NCI-H2196 treated with DMSO at 0.1 percent for 48 hours (cell line): ENCODE data around the gene CACNA1H.
"Not testable (repeated sequence)": the region's sequence is repeated elsewhere in the genome, so short reads cannot be mapped to it uniquely, and the experiment has no call there.

Experiments
- DNase-seq: peaks from one replicate; lab custom pipeline; 2025; ENCODE audit not compliant: unreplicated experiment; lab: John Stamatoyannopoulos, UW

The CACNA1H gene

DNA sequence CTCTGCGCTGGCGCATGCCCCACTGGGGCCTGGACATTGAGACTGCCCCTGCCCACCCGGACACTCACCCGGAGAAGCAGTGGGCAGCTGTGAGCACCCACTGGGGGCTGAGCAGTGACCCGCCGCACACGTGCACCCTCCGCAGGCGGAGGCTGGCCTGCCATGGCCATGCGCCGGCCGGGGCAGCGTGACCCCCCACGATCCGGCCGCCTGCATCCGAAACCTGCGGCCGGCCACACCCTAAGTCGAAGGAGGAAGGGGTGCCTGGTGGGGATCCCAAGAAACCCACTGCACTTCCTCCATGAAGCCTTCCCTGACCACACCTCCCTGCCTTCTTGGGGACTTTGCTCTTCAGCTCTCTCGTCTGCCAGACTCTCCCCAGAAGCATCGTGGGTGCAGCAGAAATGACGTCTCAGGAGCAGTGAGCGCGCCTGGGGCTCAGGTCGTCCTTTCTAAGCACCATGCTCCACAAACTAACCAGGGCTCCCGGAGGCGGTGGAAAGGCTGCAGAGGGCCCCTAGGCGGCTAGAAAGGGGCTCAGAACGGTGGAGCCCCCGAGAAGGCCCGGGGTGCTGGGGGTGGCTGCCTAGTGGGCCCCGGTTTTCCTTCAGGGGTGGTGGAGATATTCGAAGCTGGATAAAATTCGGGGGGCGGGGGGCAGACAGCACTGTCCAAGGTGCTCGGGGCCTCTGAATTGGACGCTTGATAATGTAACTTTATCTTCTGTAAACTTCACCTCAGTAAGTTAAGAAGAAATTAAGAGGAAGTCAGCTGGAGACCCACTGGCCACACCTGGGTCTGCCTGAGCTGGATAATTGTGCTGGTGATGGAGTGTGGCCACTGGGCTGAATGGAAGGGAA lies 70.7 kb downstream of the CACNA1H start:
- no peak for DNase-seq

DNA sequence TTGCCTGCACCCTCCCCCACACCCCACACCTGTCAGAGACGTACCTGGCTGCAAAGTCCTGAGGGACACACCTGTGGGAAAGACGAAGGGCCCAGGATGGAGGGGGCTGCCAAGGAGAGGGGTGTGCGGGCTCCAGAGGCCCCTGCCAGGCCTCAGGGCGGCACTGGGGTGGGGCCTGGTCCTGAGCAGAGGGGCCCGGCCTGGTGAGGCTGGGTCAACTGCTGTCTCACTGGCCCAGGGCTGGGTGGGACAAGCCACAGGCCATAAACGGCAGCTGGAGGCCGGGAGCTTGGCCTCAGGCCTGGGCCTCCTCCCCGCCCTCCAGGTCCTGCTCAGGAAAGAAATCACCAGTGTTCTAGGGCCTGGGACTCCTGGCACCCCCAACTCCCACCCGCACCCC lies 71.7 kb downstream of the CACNA1H start:
- DNase-seq: no peak

DNA sequence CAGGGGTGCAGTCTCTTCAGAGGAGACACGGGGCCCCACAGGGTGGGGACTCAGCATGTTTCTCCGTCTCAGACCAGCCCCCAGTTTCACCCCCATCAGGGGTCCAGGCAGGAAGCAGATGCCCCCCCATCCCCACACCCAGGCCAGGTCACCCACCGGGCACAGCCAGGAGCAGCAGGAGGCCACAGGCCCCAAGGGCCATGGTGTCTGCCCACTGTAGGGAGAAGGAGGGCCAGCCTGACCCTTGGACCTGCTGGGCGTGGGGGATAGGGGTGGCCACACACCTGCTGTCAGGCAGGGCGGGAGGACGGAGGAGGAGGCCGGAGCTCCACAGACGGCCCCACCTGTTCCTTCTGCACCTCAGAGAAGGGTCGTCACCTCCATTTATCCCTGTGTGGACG lies 72.1 kb downstream of the CACNA1H start, which contains the start of gene TPSG1:
TSS of gene TPSG1 (minus strand) at position 218 of the 401 bp plus-strand sequence. CDS start at position 202, 16 bp downstream.
- no peak for DNase-seq

DNA sequence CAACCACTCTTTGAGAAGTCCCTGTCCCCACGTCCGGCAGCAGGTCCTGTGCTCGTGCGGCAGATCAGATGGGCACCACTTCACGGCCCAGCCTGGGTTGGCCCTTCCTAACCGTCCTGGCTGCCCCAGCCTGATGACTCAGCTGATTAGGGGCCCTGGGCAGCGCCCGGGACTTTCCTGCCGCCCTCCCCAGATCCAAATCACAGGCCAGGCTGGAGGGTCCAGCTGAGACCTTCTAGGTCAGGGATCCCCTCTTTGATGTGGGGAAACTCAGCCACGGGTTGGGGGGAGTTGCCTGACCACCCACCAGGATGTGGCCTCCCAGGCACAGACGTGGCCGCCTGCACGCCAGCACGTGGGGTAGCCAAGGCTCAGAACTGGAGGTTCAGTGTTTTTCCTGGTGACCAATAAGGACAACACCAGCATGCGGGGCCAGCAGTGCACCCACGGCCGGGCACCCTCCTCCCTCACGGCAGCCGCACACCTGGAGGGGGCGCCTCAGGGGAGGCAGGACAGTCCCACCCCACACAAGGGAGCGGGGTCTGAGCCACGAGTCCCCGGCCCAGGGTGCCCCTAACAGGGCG lies 72.9 kb downstream of the CACNA1H start:
- DNase-seq: not testable (repeated sequence)

DNA sequence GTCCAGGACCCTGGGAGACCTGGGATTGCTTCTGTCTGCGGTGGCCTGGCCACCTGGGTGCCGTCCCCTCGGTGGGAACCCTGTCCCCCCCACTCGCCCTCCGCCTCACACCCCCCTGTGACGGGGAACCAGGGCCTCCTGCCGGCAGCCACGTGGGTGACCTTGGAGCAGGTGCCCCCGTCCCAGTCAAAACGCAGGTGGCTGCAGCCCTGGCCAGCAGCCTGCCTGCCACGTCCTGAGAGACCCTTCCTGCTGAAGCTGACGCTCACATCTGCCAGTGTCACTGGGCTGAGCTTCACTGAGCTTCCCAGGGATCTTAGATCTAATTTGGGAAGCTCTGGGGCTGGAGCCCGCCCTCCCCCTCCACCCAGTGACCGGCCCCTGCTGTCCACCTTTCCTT lies 73.8 kb downstream of the CACNA1H start:
- DNase-seq: not testable (repeated sequence)

DNA sequence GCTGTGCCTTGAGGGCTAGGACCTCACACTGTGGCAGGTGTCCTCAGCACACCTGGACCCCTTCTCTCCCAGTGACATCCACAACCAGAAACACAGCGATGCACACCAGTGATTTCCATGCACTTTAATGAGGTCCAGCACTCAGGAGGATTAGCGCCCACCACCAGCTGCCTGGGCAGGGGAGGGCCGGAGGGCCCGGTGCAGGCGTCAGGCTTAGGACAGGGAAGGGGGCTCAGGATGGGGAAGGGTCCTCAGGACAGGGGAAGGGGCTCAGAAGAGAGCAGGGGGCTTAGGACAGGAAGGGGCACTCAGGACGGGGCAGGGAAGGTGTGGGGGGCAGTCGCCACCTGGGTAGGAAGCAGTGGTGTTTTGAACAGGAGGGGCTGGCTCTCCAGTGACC lies 75.3 kb downstream of the CACNA1H start:
- DNase-seq: not testable (repeated sequence)

DNA sequence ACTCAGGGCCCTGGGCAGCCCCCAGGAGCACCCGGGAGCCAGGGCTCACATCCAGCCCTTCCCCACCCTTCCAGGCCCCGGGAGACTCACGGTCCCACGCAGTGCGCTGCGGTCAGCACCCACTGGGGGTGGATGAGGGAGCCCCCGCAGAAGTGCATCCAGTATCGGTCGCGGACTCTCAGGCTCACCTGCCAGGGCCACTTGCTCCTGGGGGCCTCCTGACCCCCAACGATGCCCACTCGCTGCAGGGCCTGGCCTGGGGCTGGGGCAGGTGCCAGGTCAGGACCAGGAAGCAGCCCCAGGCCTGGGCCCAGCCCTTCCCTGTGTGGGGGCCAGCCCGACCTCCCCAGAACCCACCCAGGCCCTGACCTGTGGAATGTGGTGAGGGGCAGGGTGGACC lies 76.6 kb downstream of the CACNA1H start:
- not testable (repeated sequence) for DNase-seq

DNA sequence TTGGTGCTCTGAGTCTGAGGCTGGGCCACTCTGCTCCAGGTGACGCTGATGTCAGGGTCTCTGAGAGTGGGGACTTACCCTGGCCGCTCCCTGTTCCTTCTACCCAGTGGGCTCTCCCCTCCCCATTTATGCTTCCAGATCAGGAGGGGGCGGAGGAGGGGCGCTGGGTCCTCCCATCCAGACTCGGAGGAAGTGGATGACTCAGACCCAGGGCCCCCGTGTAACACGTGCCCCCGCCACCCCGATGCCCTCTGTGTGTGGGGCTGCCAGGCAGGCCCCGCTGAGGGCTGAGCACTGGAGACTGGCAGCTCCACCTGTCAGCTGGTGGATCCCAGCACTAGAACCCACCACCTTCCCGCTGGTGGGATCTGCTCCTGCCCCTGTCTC lies 77.2 kb downstream of the CACNA1H start, which contains the start of gene TPSB2:
TSS of gene TPSB2 (minus strand) at position 101 of the 387 bp plus-strand sequence. CDS start 233 bp downstream, outside the sequence.
- DNase-seq: not testable (repeated sequence)

DNA sequence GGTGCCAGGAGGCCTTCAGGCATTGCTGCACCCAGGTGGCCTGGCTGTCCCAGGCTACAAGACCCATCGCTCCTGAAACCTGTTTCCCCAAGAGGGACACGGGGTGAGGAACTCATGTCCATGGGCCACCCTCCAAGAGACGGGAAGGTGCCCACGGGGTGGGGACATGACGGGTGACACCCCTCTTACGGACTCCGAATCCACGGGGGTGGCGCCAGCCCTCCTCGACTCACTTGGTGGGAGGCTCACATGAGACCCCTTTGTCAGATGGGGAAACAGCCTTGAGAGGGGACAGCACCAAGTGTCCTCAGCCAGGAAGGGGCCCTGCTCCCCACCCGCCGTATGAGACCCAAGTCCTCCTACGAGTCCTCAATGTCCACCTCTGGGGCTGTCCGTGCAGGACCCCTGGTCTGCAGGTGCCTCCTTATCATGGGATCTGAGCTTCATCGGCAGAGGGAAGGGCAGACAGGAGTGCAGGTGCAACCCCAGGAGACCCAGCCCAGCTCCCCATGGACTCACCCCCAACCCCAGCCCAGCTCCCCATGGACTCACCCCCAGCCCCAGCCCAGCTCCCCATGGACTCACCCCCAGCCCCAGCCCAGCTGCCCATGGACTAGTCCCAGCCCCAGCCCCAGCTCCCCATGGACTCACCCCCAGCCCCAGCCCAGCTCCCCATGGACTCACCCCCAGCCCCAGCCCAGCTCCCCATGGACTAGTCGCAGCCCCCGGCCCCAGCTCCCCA lies 77.7 kb downstream of the CACNA1H start:
- DNase-seq: not testable (repeated sequence)

DNA sequence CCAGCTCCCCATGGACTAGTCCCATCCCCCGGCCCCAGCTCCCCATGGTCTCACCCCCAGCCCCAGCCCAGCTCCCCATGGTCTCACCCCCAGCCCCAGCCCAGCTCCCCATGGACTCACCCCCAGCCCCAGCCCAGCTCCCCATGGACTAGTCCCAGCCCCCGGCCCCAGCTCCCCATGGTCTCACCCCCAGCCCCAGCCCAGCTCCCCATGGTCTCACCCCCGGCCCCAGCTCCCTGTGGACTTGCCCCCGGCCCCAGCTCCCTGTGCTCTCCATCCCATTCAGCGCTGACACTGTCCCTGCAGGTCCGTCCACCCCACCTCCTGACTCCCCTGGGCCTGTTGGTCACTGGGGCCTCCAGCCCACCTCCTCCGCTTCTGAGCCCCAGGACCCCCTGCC lies 78.4 kb downstream of the CACNA1H start:
- DNase-seq: not testable (repeated sequence)

DNA sequence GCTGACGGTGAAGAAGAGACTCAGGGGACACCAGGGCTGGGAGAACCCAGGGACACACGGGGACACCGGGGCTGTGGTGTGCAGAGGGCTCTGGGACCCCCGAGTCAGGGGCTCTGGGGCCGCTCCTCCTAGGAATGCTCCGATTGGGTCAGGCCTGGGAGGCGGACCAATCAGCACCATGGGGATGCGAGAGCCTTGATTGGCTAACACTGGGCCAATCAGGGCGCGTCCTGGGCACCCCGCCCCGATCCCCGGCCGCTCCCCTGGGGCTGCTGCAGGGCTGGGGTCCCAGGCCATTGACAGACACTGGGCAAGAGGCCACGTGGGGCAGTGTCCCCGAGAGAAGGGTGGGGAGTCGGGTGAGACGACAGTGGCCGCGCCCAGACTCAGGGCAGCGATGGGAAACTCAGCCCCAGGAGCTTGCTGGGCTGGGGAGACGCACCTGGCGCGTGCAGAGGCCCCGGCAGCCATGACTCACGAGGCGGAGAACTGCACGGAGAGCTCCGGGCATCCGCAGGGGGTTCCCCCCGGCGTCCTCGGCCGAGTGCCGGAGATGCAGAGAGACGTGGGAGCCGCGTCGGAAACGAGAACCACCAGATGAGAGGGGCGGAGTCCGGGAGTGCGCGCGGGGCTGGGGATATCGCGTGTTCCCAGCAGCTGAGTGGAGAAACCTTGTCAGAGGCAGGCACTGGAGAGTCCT lies 79.3 kb downstream of the CACNA1H start:
- DNase-seq: not testable (repeated sequence)

DNA sequence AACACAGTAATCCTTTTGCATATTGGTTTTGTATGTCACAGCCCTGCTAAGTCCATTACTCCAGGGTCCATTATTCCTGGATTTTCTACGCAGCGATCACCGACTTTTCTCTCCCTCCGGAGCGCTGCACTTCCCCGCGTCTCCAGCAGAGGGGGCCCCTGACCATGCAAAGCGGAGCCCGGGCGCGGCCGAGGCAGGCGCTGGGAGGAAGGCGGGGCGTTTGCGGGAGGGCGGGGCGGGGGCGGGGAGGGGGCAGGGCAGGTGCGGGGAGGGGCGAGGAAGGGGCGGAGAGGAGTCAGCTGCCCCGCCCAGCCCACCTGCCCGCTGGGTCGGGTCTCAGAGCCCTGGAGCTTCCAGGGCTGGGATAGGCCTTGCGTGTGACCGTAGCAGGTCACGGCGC lies 83.8 kb downstream of the CACNA1H start:
- not testable (repeated sequence) for DNase-seq

DNA sequence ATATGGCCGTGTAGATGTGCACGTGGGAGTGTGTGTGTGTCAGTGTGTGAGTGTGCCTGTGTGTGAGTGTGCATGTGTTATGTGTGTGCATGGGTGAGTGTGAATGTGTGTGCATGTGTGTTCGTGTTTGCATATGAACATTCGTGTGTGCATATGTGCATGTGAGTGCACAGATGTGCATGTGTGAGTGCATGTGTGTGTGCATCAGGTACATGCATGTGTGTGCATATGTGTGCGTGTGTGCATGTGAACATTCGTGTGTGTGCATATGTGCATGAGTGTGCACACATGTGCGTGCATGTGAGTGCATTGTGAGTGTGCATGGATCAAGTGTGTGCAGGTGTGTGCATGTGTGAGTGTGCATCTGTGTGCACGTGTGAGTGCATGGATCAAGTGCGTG lies 85.1 kb downstream of the CACNA1H start:
- DNase-seq: no peak

DNA sequence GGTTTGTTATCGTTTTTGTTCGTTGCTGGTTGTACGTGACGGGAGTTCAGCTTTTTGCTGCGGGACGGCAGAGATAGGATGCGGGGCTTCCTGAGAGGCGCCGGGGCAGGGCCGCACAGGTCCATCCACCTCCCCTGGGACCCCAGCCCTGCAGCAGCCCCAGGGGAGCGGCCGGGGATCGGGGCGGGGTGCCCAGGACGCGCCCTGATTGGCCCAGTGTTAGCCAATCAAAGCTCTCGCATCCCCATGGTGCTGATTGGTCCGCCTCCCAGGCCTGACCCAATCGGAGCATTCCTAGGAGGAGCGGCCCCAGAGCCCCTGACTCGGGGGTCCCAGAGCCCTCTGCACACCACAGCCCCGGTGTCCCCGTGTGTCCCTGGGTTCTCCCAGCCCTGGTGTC lies 86.0 kb downstream of the CACNA1H start:
- DNase-seq: not testable (repeated sequence)

DNA sequence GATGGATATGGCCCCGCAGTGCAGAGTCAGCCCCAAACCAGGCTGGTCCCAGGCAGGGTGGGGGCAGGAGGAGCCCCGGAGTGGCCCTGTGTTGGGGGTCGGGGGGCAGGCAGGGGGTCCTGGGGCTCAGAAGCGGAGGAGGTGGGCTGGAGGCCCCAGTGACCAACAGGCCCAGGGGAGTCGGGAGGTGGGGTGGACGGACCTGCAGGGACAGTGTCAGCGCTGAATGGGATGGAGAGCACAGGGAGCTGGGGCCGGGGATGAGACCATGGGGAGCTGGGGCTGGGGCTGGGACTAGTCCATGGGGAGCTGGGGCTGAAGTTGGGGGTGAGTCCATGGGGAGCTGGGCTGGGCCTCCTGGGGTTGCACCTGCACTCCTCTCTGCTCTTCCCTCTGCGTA lies 86.7 kb downstream of the CACNA1H start:
- DNase-seq: not testable (repeated sequence)

DNA sequence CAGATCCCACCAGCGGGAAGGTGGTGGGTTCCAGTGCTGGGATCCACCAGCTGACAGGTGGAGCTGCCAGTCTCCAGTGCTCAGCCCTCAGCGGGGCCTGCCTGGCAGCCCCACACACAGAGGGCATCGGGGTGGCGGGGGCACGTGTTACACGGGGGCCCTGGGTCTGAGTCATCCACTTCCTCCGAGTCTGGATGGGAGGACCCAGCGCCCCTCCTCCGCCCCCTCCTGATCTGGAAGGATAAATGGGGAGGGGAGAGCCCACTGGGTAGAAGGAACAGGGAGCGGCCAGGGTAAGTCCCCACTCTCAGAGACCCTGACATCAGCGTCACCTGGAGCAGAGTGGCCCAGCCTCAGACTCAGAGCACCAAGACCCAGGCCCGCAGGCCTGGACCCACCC lies 87.5 kb downstream of the CACNA1H start, which contains the start of gene TPSAB1:
TSS of gene TPSAB1 (plus strand) at position 270 of the 400 bp plus-strand sequence. CDS start 234 bp downstream, outside the sequence.
- DNase-seq: not testable (repeated sequence)

DNA sequence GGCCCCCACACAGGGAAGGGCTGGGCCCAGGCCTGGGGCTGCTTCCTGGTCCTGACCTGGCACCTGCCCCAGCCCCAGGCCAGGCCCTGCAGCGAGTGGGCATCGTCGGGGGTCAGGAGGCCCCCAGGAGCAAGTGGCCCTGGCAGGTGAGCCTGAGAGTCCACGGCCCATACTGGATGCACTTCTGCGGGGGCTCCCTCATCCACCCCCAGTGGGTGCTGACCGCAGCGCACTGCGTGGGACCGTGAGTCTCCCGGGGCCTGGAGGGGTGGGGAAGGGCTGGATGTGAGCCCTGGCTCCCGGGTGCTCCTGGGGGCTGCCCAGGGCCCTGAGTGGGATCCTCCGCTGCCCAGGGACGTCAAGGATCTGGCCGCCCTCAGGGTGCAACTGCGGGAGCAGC lies 88.2 kb downstream of the CACNA1H start:
- DNase-seq: not testable (repeated sequence)

DNA sequence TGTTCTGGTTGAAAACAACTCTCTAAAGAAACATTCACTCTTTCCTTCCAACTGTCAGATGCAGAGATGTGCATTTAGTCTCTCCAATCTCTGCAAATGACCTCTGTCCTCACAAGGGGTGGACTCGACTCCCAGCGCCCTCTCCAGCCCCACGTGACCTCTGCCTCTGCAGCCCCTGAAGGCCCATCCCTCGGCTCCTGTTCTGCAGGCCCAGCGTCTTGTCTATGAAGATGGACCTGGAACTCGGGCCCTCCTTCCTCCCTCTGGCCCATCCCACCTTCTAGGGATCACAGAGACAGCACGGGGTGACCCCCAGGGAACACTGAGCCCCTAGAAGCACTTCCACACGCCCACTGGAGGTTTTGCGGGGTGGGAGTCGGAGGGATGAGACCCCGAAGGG lies 90.5 kb downstream of the CACNA1H start:
- DNase-seq: not testable (repeated sequence)

DNA sequence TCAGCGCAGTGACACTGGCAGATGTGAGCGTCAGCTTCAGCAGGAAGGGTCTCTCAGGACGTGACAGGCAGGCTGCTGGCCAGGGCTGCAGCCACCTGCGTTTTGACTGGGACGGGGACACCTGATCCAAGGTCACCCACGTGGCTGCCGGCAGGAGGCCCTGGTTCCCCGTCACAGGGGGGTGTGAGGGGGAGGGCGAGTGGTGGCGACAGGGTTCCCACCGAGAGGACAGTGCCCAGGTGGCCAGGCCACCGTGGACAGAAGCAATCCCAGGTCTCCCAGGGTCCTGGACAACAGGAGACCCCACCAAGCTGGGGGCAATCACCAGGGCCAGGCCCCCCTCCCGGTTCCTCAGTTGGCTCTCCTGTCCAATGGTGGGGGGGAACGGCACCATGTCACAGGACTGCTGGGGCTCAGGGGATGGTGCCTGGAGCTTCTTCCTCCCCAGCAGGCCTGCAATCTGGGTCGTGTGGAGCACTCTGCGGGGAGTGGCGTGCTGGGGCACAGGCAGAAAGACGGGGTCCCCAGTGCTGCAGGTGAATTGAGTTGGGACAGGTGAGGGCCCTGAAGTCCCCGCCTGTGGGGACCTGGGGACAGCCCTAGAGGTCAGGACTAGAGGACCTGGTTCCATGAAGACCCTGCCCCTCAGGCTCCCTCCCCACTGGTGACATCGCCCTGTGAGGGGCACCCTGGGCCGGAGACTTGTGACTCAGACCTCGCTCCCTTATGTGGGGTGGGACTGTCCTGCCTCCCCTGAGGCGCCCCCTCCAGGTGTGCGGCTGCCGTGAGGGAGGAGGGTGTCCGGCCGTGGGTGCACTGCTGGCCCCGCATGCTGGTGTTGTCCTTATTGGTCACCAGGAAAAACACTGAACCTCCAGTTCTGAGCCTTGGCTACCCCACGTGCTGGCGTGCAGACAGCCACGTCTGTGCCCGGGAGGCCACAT lies 91.3 kb downstream of the CACNA1H start:
- DNase-seq: not testable (repeated sequence)

DNA sequence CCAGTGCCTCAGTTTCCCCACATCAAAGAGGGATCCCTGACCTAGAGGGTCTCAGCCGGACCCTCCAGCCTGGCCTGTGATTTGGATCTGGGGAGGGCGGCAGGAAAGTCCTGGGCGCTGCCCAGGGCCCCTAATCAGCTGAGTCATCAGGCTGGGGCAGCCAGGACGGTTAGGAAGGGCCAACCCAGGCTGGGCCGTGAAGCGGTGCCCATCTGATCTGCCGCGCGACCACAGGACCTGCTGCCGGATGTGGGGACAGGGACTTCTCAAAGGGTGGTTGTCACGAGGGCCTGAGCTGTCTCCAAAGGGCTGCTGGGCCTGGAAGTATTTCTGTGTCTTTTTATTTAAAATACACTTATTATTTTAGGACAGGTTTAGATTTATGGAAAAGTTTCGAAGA lies 92.0 kb downstream of the CACNA1H start:
- DNase-seq: no peak
